GM12892 (cell line): ENCODE measurements around the gene ILF3.

Source experiments
- DNase-seq: peaks from one replicate; pipeline ENCODE4 v3.0.0; 2011; ENCODE audit not compliant: insufficient read length
- FAIRE-seq: peaks from 2 replicates; lab custom pipeline; 2011; peaks lifted over from hg19 to GRCh38; lab: Jason Lieb, UNC
- POLR2A ChIP-seq: IDR thresholded peaks from 2 replicates; pipeline ENCODE4 v1.6.1; 2011; ENCODE audit warnings: low read depth, low read length, control low read depth
- POLR2AphosphoS5 ChIP-seq: IDR thresholded peaks from 2 replicates; pipeline ENCODE4 v1.6.1; 2011; ENCODE audit warnings: low read depth, low read length, control low read depth
- TAF1 ChIP-seq: IDR thresholded peaks from 2 replicates; pipeline ENCODE4 v1.6.1; 2011; ENCODE audit warnings: low read depth, mild to moderate bottlenecking, control low read depth, low read length, borderline replicate concordance

The ILF3 gene

GRCh38 chr19:10717054-10717355 is 62.9 kb downstream of the ILF3 start:
- DNase-seq: no peak
- no peak for FAIRE-seq
- 0 out of 2 replicates have a peak, but pooled peaks have one; percentile 37 for TF ChIP-seq POLR2A
- no peak for TF ChIP-seq POLR2AphosphoS5
- TF ChIP-seq TAF1: 0 out of 2 replicates have a peak, but pooled peaks have one; percentile 17

- DNase-seq (peak; percentile 95), FAIRE-seq (peak; percentile 99)
- TF ChIP-seq TAF1: no peak
- TF ChIP-seq POLR2AphosphoS5: peak; percentile 36; the same call in 1 of the 2 replicates
- peak; percentile 81; the same call in 1 of the 2 replicates for TF ChIP-seq POLR2A
Observed at GRCh38 chr19:10717356-10718204, 63.4 kb downstream of the ILF3 start, which contains the start of gene DNM2. TSS of gene DNM2 (plus strand) at chr19:10718079. CDS start at chr19:10718243, 164 bp downstream.

GRCh38 chr19:10718205-10719196 is 64.4 kb downstream of the ILF3 start:
- TF ChIP-seq POLR2AphosphoS5: no peak
- peak; percentile 1; the same call in 1 of the 2 replicates for TF ChIP-seq POLR2A
- no peak for TF ChIP-seq TAF1
- DNase-seq (no peak), FAIRE-seq (no peak)

GRCh38 chr19:10719466-10719961 is 65.4 kb downstream of the ILF3 start:
- FAIRE-seq (no peak), DNase-seq (no peak)
- TF ChIP-seq POLR2A (no peak), TAF1 (no peak), POLR2AphosphoS5 (no peak)

- TF ChIP-seq TAF1: no peak
- TF ChIP-seq POLR2AphosphoS5: no peak
- no peak for TF ChIP-seq POLR2A
- no peak for FAIRE-seq
- no peak for DNase-seq
Observed at GRCh38 chr19:10720607-10721125, 66.5 kb downstream of the ILF3 start.

- TF ChIP-seq POLR2A (no peak), TAF1 (no peak)
- DNase-seq (no peak), FAIRE-seq (no peak)
Observed at GRCh38 chr19:10723591-10723990, 69.4 kb downstream of the ILF3 start.

GRCh38 chr19:10724573-10725071 is 70.5 kb downstream of the ILF3 start:
- DNase-seq (no peak), FAIRE-seq (no peak)
- no peak for TF ChIP-seq POLR2A
- TF ChIP-seq TAF1: no peak
- no peak for TF ChIP-seq POLR2AphosphoS5

GRCh38 chr19:10725415-10725814 is 71.3 kb downstream of the ILF3 start:
- FAIRE-seq (no peak), DNase-seq (no peak)
- TF ChIP-seq POLR2AphosphoS5 (no peak), TAF1 (no peak), POLR2A (no peak)

- TF ChIP-seq POLR2A (no peak), POLR2AphosphoS5 (no peak), TAF1 (no peak)
- DNase-seq: no peak
- FAIRE-seq: no peak
Observed at GRCh38 chr19:10726268-10726667, 72.1 kb downstream of the ILF3 start.

- TF ChIP-seq POLR2A (no peak), POLR2AphosphoS5 (no peak), TAF1 (no peak)
- DNase-seq (no peak), FAIRE-seq (no peak)
Observed at GRCh38 chr19:10727685-10728201, 73.6 kb downstream of the ILF3 start.
